CD4-positive, alpha-beta memory T cell (primary cell): ENCODE results near the gene HDAC10. TPM values are rescaled to one million over a fixed set of nuclear protein-coding genes. Genes with fewer than 3 reads are reported as not detected.
A peak's percentile ranks its signal among the peaks of the same experiment; 100 is the strongest.

ENCODE experiments used
- CTCF ChIA-PET: fragments of 350-600 bp; sonication (Branson Sonifier 250); formaldehyde crosslinking; loops from one replicate; lab custom pipeline; 2021; ENCODE audit warnings: inconsistent platforms; ENCODE audit not compliant: partially characterized antibody; lab: Charles Lee
- POLR2A ChIA-PET: fragments of 350-600 bp; sonication (Branson Sonifier 250); formaldehyde crosslinking; loops from one replicate; lab custom pipeline; 2021; ENCODE audit not compliant: partially characterized antibody; lab: Charles Lee
- DNase-seq, 5 donors: peaks; one replicate each; pipeline versions ENCODE4 v3.0.0 to v3.0.0-alpha.2; 2020 to 2022; ENCODE audit warnings: mixed read lengths in 1 of 5
- H3K27ac ChIP-seq: one replicate; pipeline ENCODE4 v1.7.0; 2013; ENCODE audit warnings: low read depth, low read length
- H3K27me3 ChIP-seq: 2 replicates; pipeline ENCODE4 v1.7.0; 2013; ENCODE audit warnings: mild to moderate bottlenecking, low read length, moderate library complexity; ENCODE audit not compliant: insufficient read depth
- H3K36me3 ChIP-seq: 2 replicates; pipeline ENCODE4 v1.7.0; 2013; ENCODE audit warnings: mild to moderate bottlenecking, low read length, moderate library complexity; ENCODE audit not compliant: insufficient read depth
- H3K4me1 ChIP-seq: 2 replicates; pipeline ENCODE4 v1.7.0; 2013; ENCODE audit warnings: mild to moderate bottlenecking, low read length, moderate library complexity; ENCODE audit not compliant: insufficient read depth
- H3K4me3 ChIP-seq, 2 donors: one replicate each; pipeline ENCODE4 v1.7.0; 2013; ENCODE audit warnings: low read length in 2 of 2, mild to moderate bottlenecking in 1 of 2
- H3K9me3 ChIP-seq, 2 donors: one replicate each; pipeline ENCODE4 v1.7.0; 2013; ENCODE audit warnings: low read length in 2 of 2, control low read depth in 1 of 2; ENCODE audit not compliant: control insufficient read depth in 1 of 2
- H3K27ac Mint-ChIP-seq, 7 donors: one replicate each; pipeline ENCODE4 v1.8.0; 2020 to 2021; ENCODE audit warnings: mixed read lengths in 7 of 7, mild to moderate bottlenecking in 6 of 7, inconsistent platforms in 3 of 7, moderate library complexity in 3 of 7
- H3K27me3 Mint-ChIP-seq, 2 donors: one replicate each; pipeline ENCODE4 v1.8.0; 2020 to 2021; ENCODE audit warnings: mixed read lengths in 2 of 2
- H3K36me3 Mint-ChIP-seq, 2 donors: one replicate each; pipeline ENCODE4 v1.8.0; 2020 to 2021; ENCODE audit warnings: mixed read lengths in 2 of 2, inconsistent platforms in 1 of 2, mild to moderate bottlenecking in 1 of 2
- H3K4me1 Mint-ChIP-seq, 4 donors: one replicate each; pipeline ENCODE4 v1.8.0; 2020 to 2021; ENCODE audit warnings: mixed read lengths in 4 of 4, mild to moderate bottlenecking in 1 of 4
- H3K4me3 Mint-ChIP-seq, 8 donors: one replicate each; pipeline ENCODE4 v1.8.0; 2020 to 2021; ENCODE audit warnings: mixed read lengths in 8 of 8, mild to moderate bottlenecking in 7 of 8, moderate library complexity in 6 of 8, inconsistent platforms in 3 of 8
- H3K9me3 Mint-ChIP-seq, 8 donors: one replicate each; pipeline ENCODE4 v1.8.0; 2020 to 2021; ENCODE audit warnings: mixed read lengths in 8 of 8, mild to moderate bottlenecking in 5 of 8, inconsistent platforms in 3 of 8, moderate library complexity in 1 of 8
- intact Hi-C: fragments of 100-400 bp; cut with micrococcal nuclease; formaldehyde crosslinking; loops from one replicate; pipeline ENCODE4 v1.15.1; 2023
- polyA plus RNA-seq, 2 donors: library from polyadenylated mRNA; unstranded; fragments of 300-500 nt; fragmentation: Illumina TruSeq; gene quantifications; one replicate each; pipeline ENCODE4 v1.2.3, GENCODE V29; 2021
- total RNA-seq, 2 experiments: library from RNA; stranded (reverse); gene quantifications; one replicate each; pipeline ENCODE4 v1.2.3, GENCODE V29; 2021

HDAC10 gene
- total and polyA plus RNA-seq, 4 experiments from 2014 or later = 3.8 to 151 (median 73.7) TPM

GRCh38 chr22:50243685-50244419, 7.2 kb downstream of the HDAC10 start:
- peak overlapping the region; percentile 37 to 99 for H3K4me3 ChIP-seq
- Mint-ChIP-seq H3K4me3 (peak overlapping the region; percentile 95 to 100 (median 98)), H3K36me3 (peaks cover 10 to 29% of the 10 kb centered on the region in 2 donors), H3K9me3 (no peaks in the 10 kb centered on the region), H3K4me1 (peaks cover 23 to 64% (median 37%) of the 10 kb centered on the region in 4 donors), H3K27ac (peak overlapping the region; percentile 90 to 100 (median 99)), H3K27me3 (no peaks in the 10 kb centered on the region)
- no peaks in the 10 kb centered on the region for H3K27me3 ChIP-seq
- H3K27ac ChIP-seq = peak overlapping the region; percentile 98
- ChIA-PET CTCF (interaction anchor here (0.6 to 3.8 kb wide), 6 partner anchors 9 to 377 kb away, joined by 3 to 14 read pairs (median 6); no protein-coding TSS in a partner anchor), POLR2A (interaction anchor here (0.5 to 5.9 kb wide), 20 partner anchors 12 to 384 kb away, joined by 3 to 32 read pairs (median 6); partner anchors contain the start of genes ARSA, DENND6B, LMF2 and MAPK11)
- peaks cover 32% of the 10 kb centered on the region for H3K36me3 ChIP-seq
- H3K9me3 ChIP-seq = no peaks in the 10 kb centered on the region
- intact Hi-C loops = loop anchor here (1.0 to 5.0 kb wide), 5 partner anchors 27 to 319 kb away; partner anchors contain the start of genes MAPK11, SCO2 and SELENOO
- peaks cover 65% of the 10 kb centered on the region for H3K4me1 ChIP-seq
- no peak for DNase-seq

DNA sequence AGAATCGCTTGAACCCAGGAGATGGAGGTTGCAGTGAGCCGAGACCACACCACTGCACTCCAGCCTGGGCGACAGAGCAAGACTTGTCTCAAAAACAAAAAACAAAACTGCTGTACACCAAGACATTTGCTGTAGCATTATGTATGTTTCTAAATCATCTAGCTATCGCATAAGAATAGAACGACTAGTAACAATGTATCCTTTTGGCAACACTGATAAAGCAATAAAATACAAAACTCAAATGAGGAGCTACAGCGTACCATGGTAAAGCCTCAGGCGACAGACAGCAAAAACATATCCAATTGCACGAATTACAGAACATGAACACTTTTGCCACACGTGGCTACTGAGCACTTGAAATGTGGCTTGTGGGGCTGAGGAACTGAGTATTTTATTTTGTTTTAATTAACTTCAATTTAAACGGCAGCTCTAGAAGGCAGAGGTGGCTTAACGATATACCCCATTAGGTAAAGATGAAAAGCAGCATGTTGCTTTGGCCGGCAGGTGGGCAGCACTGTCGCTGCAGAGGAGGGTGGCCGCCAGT, 8.6 kb downstream of the HDAC10 start:
- Mint-ChIP-seq H3K9me3 (no peaks in the 10 kb centered on the region), H3K4me1 (peaks cover 24 to 62% (median 37%) of the 10 kb centered on the region in 4 donors), H3K27me3 (no peaks in the 10 kb centered on the region), H3K36me3 (peaks cover 15 to 33% of the 10 kb centered on the region in 2 donors), H3K4me3 (peak overlapping the region; percentile 85 to 99 (median 97)), H3K27ac (peak overlapping the region; percentile 57 to 99 (median 79))
- Histone ChIP-seq H3K27ac (no peak overlapping the region), H3K36me3 (peaks cover 34% of the 10 kb centered on the region), H3K27me3 (no peaks in the 10 kb centered on the region), H3K4me3 (peak overlapping the region in 1 of 2 donors; percentile 35), H3K4me1 (peaks cover 52% of the 10 kb centered on the region), H3K9me3 (no peaks in the 10 kb centered on the region)
- POLR2A ChIA-PET = interaction anchor here (0.8 to 5.9 kb wide), 5 partner anchors 8 to 283 kb away, joined by 3 to 32 read pairs (median 4); partner anchors contain the start of genes HDAC10 and SCO2
- CTCF ChIA-PET = interaction anchor here (0.8 to 3.8 kb wide), 13 partner anchors 10 to 378 kb away, joined by 3 to 28 read pairs (median 4); partner anchors contain the start of genes HDAC10 and SCO2
- intact Hi-C loops = loop anchor here (5.0 kb wide), 2 partner anchors 40 to 285 kb away; partner anchors contain the start of genes SCO2 and SELENOO
- DNase-seq = no peak

DNA sequence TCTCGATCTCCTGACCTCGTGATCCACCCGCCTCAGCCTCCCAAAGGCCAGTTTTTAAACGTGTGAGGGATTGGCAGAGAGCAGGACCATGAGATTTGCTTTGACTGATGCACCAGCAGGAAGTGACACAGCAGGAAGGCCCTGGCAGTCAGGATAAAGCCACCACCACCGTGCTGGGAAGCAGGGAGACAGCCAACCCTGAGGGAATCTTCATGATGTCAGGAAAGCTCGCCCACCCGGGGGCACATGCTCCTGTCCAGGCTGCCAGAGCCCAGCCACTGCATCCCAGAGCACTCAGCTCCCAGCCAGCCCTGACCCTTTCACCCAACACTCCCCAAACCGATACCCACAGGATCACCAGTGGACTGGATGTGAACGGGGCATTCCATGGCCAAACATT, 12.3 kb downstream of the HDAC10 start:
- H3K36me3 Mint-ChIP-seq = peaks cover 15 to 41% of the 10 kb centered on the region in 2 donors
- H3K27ac Mint-ChIP-seq = peak overlapping the region in 1 of 7 donors; percentile 53
- H3K9me3 Mint-ChIP-seq = no peaks in the 10 kb centered on the region
- intact Hi-C loops = no loop called here
- ChIA-PET POLR2A (interaction anchor here (1.3 to 3.2 kb wide), 2 partner anchors 48 to 103 kb away, joined by 3 to 12 read pairs; no protein-coding TSS in a partner anchor), CTCF (interaction anchor here (0.9 to 4.2 kb wide), 4 partner anchors 12 to 260 kb away, joined by 3 to 19 read pairs (median 8); partner anchors contain the start of gene HDAC10)
- H3K4me1 Mint-ChIP-seq = peaks cover 32 to 66% (median 40%) of the 10 kb centered on the region in 4 donors
- Histone ChIP-seq H3K9me3 (no peaks in the 10 kb centered on the region), H3K4me3 (no peak overlapping the region), H3K4me1 (peaks cover 27% of the 10 kb centered on the region), H3K36me3 (peaks cover 22% of the 10 kb centered on the region), H3K27ac (no peak overlapping the region), H3K27me3 (no peaks in the 10 kb centered on the region)
- no peaks in the 10 kb centered on the region for H3K27me3 Mint-ChIP-seq
- DNase-seq = no peak
- no peak overlapping the region for H3K4me3 Mint-ChIP-seq

DNA sequence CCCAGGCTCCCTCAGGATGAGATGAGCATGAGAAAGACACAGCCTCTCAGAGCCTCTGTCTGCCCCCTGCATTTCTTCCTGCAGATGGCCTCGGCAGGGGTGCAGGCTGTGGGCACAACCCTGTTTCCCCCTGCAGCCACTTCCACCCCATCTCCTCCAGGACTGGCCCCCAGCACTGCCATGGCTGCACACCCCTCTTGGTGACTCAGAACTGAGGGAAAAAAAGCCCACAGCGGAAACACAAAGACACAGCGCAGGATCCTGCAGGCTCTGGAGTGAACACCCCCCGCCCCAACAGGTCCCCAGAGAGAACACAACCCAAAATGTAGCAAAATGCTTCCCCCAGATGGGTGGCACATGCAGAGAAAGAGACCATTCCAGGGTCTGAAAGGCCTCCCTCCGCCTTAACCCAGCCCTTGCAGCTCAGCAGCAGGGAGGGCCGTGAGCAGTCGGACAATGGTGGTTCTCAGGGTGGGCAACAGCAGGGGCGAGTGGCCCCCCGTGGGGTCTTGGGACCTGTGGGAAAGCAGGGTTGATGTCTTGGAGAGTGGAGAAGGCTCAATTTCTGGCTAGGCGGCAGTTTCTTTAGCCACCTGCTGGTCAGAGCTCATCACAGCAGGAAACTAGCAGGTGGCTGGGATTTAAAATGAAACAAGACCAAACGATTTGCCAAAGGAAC, 14.2 kb downstream of the HDAC10 start:
- CTCF ChIA-PET = interaction anchor here (0.8 to 2.7 kb wide), 3 partner anchors 16 to 261 kb away, joined by 3 to 8 read pairs (median 6); no protein-coding TSS in a partner anchor
- no peak for DNase-seq
- H3K27ac Mint-ChIP-seq = no peak overlapping the region

GRCh38 chr22:50233223-50233622, 17.8 kb downstream of the HDAC10 start:
- Histone ChIP-seq H3K27me3 (no peaks in the 10 kb centered on the region), H3K4me3 (no peak overlapping the region), H3K4me1 (no peaks in the 10 kb centered on the region), H3K36me3 (peaks cover 31% of the 10 kb centered on the region), H3K9me3 (no peaks in the 10 kb centered on the region), H3K27ac (no peak overlapping the region)
- ChIA-PET CTCF (interaction anchor here (1.0 kb wide), 1 partner anchor 265 kb away, joined by 3 read pairs; no protein-coding TSS in a partner anchor), POLR2A (interaction anchor here (1.5 kb wide), 1 partner anchor 292 kb away, joined by 3 read pairs; the partner anchor contains the start of gene SCO2)
- Mint-ChIP-seq H3K27ac (peak overlapping the region in 1 of 7 donors; percentile 48), H3K36me3 (peaks cover 20 to 49% of the 10 kb centered on the region in 2 donors), H3K4me1 (peaks cover 20 to 32% (median 23%) of the 10 kb centered on the region in 4 donors), H3K27me3 (no peaks in the 10 kb centered on the region), H3K4me3 (no peak overlapping the region), H3K9me3 (peaks cover 0 to 1% (median 0%) of the 10 kb centered on the region in 8 donors)
- intact Hi-C loops = no loop called here
- DNase-seq = peak in 1 of 5 donors; percentile 5

More for the DNA sequence above, 14.2 kb downstream of the HDAC10 start:
- Mint-ChIP-seq H3K27me3 (no peaks in the 10 kb centered on the region), H3K4me1 (peaks cover 27 to 51% (median 31%) of the 10 kb centered on the region in 4 donors), H3K9me3 (no peaks in the 10 kb centered on the region), H3K4me3 (no peak overlapping the region), H3K36me3 (peaks cover 18 to 51% of the 10 kb centered on the region in 2 donors)
- H3K36me3 ChIP-seq = peaks cover 33% of the 10 kb centered on the region
- peaks cover 10% of the 10 kb centered on the region for H3K4me1 ChIP-seq
- H3K27me3 ChIP-seq = no peaks in the 10 kb centered on the region
- no peak overlapping the region for H3K4me3 ChIP-seq
- intact Hi-C loops = no loop called here
- H3K27ac ChIP-seq = no peak overlapping the region
- no peaks in the 10 kb centered on the region for H3K9me3 ChIP-seq
- POLR2A ChIA-PET = no interaction called here

GRCh38 chr22:50232481-50233151, 18.4 kb downstream of the HDAC10 start:
- Mint-ChIP-seq H3K9me3 (peaks cover 0 to 1% (median 0%) of the 10 kb centered on the region in 8 donors), H3K27ac (no peak overlapping the region), H3K4me1 (peaks cover 15 to 27% (median 20%) of the 10 kb centered on the region in 4 donors), H3K4me3 (no peak overlapping the region), H3K27me3 (no peaks in the 10 kb centered on the region), H3K36me3 (peaks cover 15 to 44% of the 10 kb centered on the region in 2 donors)
- DNase-seq = no peak
- ChIA-PET POLR2A (interaction anchor here (1.5 to 1.8 kb wide), 2 partner anchors 12 to 293 kb away, joined by 3 to 5 read pairs; partner anchors contain the start of genes SCO2 and TUBGCP6), CTCF (interaction anchor here (0.6 to 1.4 kb wide), 4 partner anchors 8 to 265 kb away, joined by 3 read pairs; no protein-coding TSS in a partner anchor)
- Histone ChIP-seq H3K4me1 (no peaks in the 10 kb centered on the region), H3K27ac (no peak overlapping the region), H3K36me3 (peaks cover 31% of the 10 kb centered on the region), H3K27me3 (no peaks in the 10 kb centered on the region), H3K9me3 (no peaks in the 10 kb centered on the region), H3K4me3 (no peak overlapping the region)
- intact Hi-C loops = no loop called here
